ENCODE data around the gene CTTNBP2. TPM values are rescaled to one million over a fixed set of nuclear protein-coding genes. Genes with fewer than 3 reads are reported as not detected.

Gene CTTNBP2
- total and polyA plus RNA-seq, 8 donors: 3.0 to 22.2 (median 19.2) TPM

DNA sequence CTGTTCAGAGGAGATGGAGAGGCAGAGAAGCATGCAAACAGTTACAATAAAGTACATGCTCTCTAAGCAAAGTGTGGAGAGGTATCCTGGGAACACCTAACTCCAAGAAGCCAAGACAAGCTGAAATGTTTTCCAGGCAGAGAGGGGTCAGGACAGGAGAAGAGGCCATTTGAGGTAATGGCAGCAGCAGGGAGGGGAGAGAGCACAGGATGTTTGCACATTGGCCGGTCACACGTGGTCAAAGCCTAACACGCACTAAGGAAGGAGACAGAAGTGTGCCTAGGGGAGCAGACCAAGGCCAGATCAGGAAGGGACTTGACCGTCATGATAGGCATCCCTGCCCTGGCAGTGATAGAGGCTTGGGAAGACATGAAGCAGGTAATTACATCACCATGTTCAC, 101.5 kb downstream of the CTTNBP2 start:
- Histone ChIP-seq H3K36me3 (no peaks in the 10 kb centered on the region), H3K9me3 (no peaks in the 10 kb centered on the region), H3K27me3 (no peaks in the 10 kb centered on the region), H3K27ac (no peak overlapping the region), H3K4me3 (no peak overlapping the region), H3K4me1 (no peaks in the 10 kb centered on the region)
- TF ChIP-seq CTCF (IDR thresholded peaks at IDR 0.05): no peak
- DNase-seq (no peak), ATAC-seq (no peak)
- intact Hi-C loops (cut with DNase I): no loop called here

- no peak for TF ChIP-seq CTCF (IDR thresholded peaks at IDR 0.05)
- DNase-seq: no peak
- H3K27me3 ChIP-seq: no peaks in the 10 kb centered on the region
- H3K36me3 ChIP-seq: no peaks in the 10 kb centered on the region
- H3K4me1 ChIP-seq: no peaks in the 10 kb centered on the region
- H3K9me3 ChIP-seq: no peaks in the 10 kb centered on the region
- intact Hi-C loops (cut with DNase I): no loop called here
- H3K4me3 ChIP-seq: no peak overlapping the region
- no peak for ATAC-seq
- H3K27ac ChIP-seq: no peak overlapping the region
Observed at GRCh38 chr7:117769085-117769484, 104.2 kb downstream of the CTTNBP2 start.

- intact Hi-C loops (cut with DNase I): no loop called here
- Histone ChIP-seq H3K4me3 (no peak overlapping the region), H3K9me3 (no peaks in the 10 kb centered on the region), H3K36me3 (no peaks in the 10 kb centered on the region), H3K27ac (no peak overlapping the region), H3K27me3 (no peaks in the 10 kb centered on the region), H3K4me1 (no peaks in the 10 kb centered on the region)
- no peak for DNase-seq
- TF ChIP-seq CTCF (IDR thresholded peaks at IDR 0.05): no peak
- ATAC-seq: no peak
Observed at GRCh38 chr7:117767951-117768350, 105.3 kb downstream of the CTTNBP2 start.

DNA sequence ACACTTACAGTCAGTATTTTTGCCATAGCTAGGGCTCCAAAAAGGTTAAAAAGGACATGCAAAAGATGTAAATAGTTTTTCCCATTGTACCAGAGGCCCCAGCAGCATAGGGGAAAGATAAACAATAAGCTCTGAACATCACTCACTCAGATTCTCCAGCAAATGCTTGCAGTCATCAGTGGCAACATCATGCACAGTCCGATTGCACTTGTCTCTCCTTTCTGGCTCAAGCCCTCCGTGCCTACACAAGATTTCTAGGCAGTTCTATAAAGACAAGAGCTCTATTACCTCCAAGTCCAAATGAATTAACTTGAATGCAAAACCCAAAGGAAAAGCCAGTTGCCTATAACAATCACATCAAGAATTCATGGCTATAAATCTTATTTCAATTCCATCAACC, 106.3 kb downstream of the CTTNBP2 start:
- no peaks in the 10 kb centered on the region for H3K4me1 ChIP-seq
- no peak overlapping the region for H3K4me3 ChIP-seq
- TF ChIP-seq CTCF (IDR thresholded peaks at IDR 0.05): no peak
- H3K36me3 ChIP-seq: no peaks in the 10 kb centered on the region
- intact Hi-C loops (cut with DNase I): no loop called here
- no peak overlapping the region for H3K27ac ChIP-seq
- DNase-seq (no peak), ATAC-seq (no peak)
- no peaks in the 10 kb centered on the region for H3K9me3 ChIP-seq
- H3K27me3 ChIP-seq: no peaks in the 10 kb centered on the region

DNA sequence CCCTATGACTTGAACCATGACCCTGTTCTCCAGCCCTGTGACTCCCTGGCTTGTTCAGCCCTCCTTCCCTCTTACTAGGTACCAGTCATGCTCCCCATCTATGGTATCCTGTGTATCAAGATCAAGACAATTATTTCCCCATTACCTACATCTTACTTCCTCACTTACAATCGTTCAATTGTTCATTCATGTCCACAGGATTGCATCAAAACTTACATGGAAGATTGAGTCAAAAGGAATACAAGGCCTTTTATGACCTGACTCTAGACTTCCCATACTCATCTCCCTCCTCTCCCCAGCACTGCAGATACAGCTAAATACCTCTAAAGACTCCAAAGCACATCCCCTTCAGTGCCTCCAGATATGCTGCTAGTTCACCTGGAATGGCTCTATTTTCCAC, 109.2 kb downstream of the CTTNBP2 start:
- no peak for ATAC-seq
- intact Hi-C loops (cut with DNase I): no loop called here
- no peak for DNase-seq

More for the DNA sequence above, 109.2 kb downstream of the CTTNBP2 start:
- TF ChIP-seq CTCF (IDR thresholded peaks at IDR 0.05): no peak
- Histone ChIP-seq H3K9me3 (no peaks in the 10 kb centered on the region), H3K36me3 (no peaks in the 10 kb centered on the region), H3K27me3 (no peaks in the 10 kb centered on the region), H3K27ac (no peak overlapping the region), H3K4me3 (no peak overlapping the region), H3K4me1 (no peaks in the 10 kb centered on the region)
